ENCODE results near the gene SRGAP3.

GRCh38 chr3:8983591-8983990 lies 265.9 kb downstream of the SRGAP3 start:
- TF ChIP-seq CHD4 (IDR thresholded peaks at IDR 0.05), result no peak
- TF ChIP-seq RAD21 (IDR thresholded peaks at IDR 0.05; ENCODE audit: insufficient read depth, low read depth, low read length), result no peak
- no peak for TF ChIP-seq ZNF274 (IDR thresholded peaks at IDR 0.05; ENCODE audit: insufficient read depth, insufficient read length)
- TF ChIP-seq FOXK2 (IDR thresholded peaks at IDR 0.05), result no peak
- no peak for TF ChIP-seq CTCF (IDR thresholded peaks at IDR 0.05 in 2 of 3, conservative IDR thresholded peaks at IDR 0.05 in 1 of 3; ENCODE audit: control insufficient read depth in 2 of 3, extremely low read depth in 1 of 3, insufficient read depth in 1 of 3, low read depth in 3 of 3, low read length in 3 of 3)
- TF ChIP-seq USF2 (IDR thresholded peaks at IDR 0.05; ENCODE audit: borderline replicate concordance, low read depth, low read length), result no peak
- TF ChIP-seq WRNIP1 (IDR thresholded peaks at IDR 0.05; ENCODE audit: borderline replicate concordance, low read depth, low read length), result no peak
